C4-2B (cell line): Measurements from ENCODE around the gene COL6A2.

Source experiments
- CTCF ChIP-seq: fragments of 450-650 bp; conservative IDR thresholded peaks from 2 replicates; pipeline ENCODE4 v1.5.1; 2017; ENCODE audit warnings: mild to moderate bottlenecking
- ZFX ChIP-seq: fragments of 450-650 bp; IDR thresholded peaks from 2 replicates; pipeline ENCODE4 v1.6.1; 2017

DNA sequence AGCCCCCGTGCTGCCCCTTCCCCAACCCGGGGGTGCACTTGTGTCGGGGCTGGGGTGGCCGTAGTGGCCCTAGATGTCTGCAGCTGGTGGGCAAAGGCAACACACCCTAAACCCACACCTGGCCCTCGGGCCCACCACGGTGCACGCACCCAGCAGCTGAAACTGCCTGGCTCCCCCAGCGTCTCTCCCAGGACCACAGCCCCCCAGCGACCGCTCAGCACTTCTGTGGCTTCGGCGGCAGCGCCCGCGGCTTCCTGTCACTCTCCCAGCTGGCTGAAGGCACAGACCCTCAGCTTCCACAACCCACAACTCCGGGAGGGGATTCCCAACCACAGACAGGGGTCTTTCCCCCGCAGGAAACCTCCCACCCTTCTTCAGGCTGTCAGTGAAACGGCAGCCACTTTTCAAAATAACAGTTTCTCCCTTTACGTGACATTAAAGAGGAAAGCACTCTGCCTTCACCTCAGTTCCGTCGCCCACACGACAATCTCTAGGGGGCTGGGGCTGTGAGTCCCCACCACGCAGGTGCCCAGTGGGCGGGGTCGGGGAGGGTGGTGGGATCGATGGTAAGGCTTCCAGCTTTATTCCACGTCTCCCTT is 40.7 kb upstream of the COL6A2 start:
- TF ChIP-seq CTCF (no peak), ZFX (no peak)
